GM18951 (cell line): ENCODE data around the gene LRP1.

Experiments
- POLR2A ChIP-seq: IDR thresholded peaks from 4 replicates; pipeline ENCODE4 v1.6.1; 2011; ENCODE audit warnings: mild to moderate bottlenecking; ENCODE audit not compliant: insufficient read length, insufficient read depth; ENCODE audit errors: extremely low read depth
- in situ Hi-C: fragments of 300-500 bp; cut with MboI; formaldehyde crosslinking; loops from one replicate; pipeline ENCODE4 v1.12.0; 2022; ENCODE audit warnings: low sequenced_read_pairs, mixed read lengths, inconsistent platforms; ENCODE audit not compliant: unreplicated experiment

Gene LRP1

GRCh38 chr12:57250956-57251355 lies 122.7 kb downstream of the LRP1 start, which contains the start of gene STAC3:
TSS of gene STAC3 (minus strand) at chr12:57251187. CDS start at chr12:57249636, 1,551 bp downstream.
- no peak for TF ChIP-seq POLR2A
- in situ Hi-C loops: no loop called here

GRCh38 chr12:57254506-57255280 lies 126.4 kb downstream of the LRP1 start:
- in situ Hi-C loops: no loop called here
- TF ChIP-seq POLR2A: no peak

- TF ChIP-seq POLR2A: no peak
- in situ Hi-C loops: no loop called here
Measured at GRCh38 chr12:57255916-57256315, 127.6 kb downstream of the LRP1 start.

GRCh38 chr12:57258977-57259970 lies 131.0 kb downstream of the LRP1 start:
- in situ Hi-C loops: no loop called here
- no peak for TF ChIP-seq POLR2A

- in situ Hi-C loops: no loop called here
- TF ChIP-seq POLR2A: no peak
Measured at GRCh38 chr12:57260366-57260765, 132.1 kb downstream of the LRP1 start.

- TF ChIP-seq POLR2A: no peak
- in situ Hi-C loops: no loop called here
Measured at GRCh38 chr12:57261428-57261865, 133.2 kb downstream of the LRP1 start.

- in situ Hi-C loops: no loop called here
- no peak for TF ChIP-seq POLR2A
Measured at GRCh38 chr12:57262126-57262822, 134.0 kb downstream of the LRP1 start.
